CD4-positive, alpha-beta T cell treated with Interleukin-10 for 1 hour (primary cell): ENCODE data around the gene ITGAD.

ENCODE experiments used
- DNase-seq: peaks from one replicate; pipeline ENCODE4 v3.0.0-alpha.2; 2020

Gene ITGAD

DNA sequence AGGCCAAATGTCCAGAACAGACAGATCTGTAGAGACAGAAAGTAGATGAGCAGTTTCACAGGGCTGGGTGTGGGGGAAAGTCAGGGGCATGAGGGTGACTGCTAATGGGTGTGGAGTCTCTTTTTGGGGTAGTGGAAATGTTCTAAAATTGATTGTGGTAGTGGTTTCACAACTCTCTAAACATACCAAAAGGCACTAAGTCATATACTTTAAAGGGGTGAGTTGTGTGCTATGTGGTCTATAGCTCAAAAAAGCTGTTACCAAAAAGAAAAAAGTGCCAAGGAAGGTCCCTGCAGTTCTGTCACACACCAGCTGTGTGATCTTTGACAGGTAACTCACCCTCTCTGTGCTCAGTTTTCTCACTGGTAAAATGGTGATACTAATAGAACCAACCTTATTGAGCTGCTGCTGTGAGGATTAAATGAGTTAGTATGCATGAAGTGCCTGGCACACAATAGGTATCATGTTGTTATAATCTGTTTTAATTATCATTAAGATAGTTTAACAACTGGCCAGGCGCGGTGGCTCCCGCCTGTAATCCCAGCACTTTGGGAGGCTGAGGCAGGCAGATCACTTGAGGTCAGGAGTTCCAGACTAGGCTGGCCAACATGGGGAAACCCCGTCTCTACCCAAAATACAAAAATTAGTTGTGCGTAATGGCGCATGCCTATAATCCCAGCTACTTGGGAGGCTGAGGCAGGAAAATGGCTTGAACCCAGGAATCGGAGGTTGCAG is 27.8 kb upstream of the ITGAD start:
- peak; percentile 50 for DNase-seq

- DNase-seq = no peak
These were observed 25.3 kb upstream of the ITGAD start for GRCh38 chr16:31367853-31368252.

DNA sequence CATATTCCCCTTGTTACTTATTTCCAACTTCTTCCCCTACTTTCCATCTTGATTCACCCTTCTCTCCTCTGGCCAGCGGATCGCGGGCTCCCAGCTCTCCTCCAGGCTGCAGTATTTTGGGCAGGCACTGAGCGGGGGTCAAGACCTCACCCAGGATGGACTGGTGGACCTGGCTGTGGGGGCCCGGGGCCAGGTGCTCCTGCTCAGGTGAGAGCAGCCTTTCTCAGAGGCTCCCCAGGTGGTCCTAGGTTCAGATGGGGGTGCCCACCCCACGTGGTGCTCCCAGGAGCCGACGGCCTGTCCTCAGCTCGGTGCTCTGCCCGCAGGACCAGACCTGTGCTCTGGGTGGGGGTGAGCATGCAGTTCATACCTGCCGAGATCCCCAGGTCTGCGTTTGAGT is 22.1 kb upstream of the ITGAD start:
- no peak for DNase-seq

GRCh38 chr16:31371619-31372484 is 21.3 kb upstream of the ITGAD start:
- DNase-seq = no peak

DNA sequence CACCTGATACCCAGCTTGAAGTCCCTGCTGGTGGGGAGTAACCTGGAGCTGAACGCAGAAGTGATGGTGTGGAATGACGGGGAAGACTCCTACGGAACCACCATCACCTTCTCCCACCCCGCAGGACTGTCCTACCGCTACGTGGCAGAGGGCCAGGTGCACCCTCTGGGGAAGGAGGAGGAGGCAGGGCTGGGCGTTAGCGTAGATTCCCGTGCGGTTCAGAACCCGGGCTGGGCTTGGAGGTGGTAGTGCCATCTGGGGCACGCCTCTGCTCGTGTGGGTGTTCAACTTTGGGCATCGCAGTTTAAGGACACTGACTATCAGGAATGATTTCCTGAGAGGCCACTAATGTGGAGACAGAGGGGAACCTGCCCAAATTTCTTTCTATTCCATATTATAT is 19.9 kb upstream of the ITGAD start:
- no peak for DNase-seq

DNA sequence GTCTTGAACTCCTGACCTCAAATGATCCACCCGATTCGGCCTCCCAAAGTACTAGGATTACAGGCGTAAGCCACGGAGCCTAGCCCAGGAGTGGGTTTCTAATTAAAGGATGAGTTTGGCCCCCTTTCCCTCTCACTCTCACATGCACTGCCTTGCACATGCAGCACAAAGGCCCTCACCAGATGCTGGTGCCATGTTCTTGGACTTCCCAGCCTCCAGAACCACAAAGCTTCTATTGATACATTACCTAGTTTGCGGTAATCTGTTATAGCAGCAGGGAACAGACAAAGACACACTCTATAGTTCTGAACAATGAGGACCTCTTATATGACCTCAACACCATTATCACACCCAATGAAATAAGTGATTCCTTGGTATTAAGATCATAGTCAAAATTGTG is 17.9 kb upstream of the ITGAD start:
- DNase-seq = no peak

DNA sequence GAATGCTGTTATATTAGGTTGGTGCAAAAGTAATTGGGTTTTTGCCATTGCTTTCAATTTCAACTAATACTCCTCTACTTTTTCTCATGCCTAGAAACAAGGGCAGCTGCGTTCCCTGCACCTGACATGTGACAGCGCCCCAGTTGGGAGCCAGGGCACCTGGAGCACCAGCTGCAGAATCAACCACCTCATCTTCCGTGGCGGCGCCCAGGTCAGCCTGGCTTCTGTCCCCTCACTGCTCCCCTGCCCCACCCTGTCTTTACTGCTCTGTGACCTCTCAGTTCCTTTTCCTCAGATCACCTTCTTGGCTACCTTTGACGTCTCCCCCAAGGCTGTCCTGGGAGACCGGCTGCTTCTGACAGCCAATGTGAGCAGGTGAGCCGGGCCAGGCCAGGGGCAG is 16.4 kb upstream of the ITGAD start:
- DNase-seq = no peak

- DNase-seq = no peak
These were observed 15.8 kb upstream of the ITGAD start for GRCh38 chr16:31377210-31377903.

GRCh38 chr16:31380201-31380600 is 12.9 kb upstream of the ITGAD start:
- no peak for DNase-seq

DNA sequence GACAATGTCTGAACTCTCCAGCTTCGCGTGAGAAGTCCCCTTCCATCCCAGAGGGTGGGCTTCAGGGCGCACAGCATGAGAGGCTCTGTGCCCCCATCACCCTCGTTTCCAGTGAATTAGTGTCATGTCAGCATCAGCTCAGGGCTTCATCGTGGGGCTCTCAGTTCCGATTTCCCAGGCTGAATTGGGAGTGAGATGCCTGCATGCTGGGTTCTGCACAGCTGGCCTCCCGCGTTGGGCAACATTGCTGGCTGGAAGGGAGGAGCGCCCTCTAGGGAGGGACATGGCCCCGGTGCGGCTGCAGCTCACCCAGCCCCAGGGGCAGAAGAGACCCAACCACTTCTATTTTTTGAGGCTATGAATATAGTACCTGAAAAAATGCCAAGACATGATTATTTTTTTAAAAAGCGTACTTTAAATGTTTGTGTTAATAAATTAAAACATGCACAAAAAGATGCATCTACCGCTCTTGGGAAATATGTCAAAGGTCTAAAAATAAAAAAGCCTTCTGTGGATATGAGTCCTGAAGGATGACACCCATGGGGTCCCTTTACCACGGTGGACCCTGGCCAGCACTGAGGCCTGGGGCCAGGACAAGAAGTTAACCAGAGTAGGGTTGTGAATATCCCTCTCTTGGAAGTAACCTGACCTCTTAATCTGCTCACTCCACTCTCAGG is 10.5 kb upstream of the ITGAD start:
- peak; percentile 65 for DNase-seq

DNA sequence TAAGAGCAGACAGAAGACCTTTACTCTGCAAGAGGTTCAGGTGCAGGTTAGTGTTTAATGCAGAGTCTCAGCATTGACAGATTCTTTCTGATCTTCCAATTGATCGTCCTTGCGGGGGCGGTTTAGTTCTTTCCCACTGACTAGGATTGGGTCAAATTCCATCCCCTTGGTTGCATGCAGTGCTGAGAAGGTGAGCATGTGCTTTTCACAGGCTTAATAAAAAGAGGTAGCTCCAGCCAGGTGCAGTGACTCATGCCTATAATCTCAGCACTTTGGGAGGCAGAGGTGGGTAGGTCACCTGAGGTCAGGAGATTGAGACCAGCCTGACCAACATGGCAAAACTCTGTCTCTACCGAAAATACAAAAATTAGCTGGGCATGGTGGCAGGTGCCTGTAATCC is 7.5 kb upstream of the ITGAD start:
- DNase-seq = no peak

DNA sequence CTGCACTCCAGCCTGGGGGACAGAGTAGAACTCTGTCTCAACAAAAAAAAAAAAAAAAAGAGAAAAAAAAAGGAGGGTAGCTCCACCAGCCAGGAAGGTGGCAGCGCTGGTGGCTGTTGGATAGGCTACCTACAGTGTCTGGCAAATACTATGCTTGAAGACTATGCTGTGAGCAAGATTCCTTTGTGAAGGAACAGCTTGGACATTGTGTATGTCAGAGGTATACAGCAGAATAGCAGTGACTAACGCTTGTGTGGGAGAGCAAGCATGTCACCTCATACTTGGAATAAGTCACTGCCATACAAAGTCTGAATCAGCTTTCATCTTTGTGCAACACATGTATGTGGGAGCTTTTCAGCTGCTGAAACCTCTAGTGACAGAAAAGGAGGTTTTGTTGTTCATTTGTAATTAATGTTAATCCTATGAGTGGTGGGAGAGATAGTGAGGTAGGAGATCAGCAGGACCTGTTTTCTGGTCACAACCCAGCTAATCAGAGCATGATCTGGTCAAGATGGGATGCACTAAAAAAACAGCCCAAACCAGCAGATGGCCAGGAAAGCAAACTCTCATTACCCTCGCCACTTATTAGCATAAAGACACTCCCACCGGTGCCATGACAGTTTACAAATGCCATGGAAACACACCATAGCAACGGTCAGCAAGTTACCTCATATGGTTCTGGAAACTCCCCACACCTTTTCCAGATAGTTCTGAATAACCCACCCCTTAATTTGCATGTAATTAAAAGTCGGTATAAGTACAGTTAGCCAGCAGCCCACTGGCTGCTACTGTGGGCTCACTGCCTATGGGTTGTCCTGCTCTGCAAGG is 6.8 kb upstream of the ITGAD start:
- DNase-seq = peak; percentile 36

DNA sequence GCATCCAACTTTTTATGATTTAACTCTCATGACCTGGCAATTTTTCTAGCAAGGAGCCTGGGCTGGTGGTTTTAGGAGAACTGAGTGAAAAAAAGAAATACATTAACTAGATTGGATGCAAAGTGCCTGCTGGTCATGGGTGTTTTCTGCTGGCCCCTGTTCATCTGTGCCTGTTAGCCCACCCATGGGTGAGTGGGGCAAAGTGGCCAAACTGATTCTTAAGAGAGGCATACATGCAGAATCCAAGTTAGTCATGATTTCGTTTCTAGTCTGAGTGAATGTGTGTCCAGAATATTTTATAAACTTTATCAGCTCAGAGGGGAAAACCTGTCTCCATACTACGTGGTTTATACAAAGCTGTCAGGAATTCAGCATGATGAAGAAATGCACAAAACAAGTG is 4.6 kb upstream of the ITGAD start:
- no peak for DNase-seq

DNA sequence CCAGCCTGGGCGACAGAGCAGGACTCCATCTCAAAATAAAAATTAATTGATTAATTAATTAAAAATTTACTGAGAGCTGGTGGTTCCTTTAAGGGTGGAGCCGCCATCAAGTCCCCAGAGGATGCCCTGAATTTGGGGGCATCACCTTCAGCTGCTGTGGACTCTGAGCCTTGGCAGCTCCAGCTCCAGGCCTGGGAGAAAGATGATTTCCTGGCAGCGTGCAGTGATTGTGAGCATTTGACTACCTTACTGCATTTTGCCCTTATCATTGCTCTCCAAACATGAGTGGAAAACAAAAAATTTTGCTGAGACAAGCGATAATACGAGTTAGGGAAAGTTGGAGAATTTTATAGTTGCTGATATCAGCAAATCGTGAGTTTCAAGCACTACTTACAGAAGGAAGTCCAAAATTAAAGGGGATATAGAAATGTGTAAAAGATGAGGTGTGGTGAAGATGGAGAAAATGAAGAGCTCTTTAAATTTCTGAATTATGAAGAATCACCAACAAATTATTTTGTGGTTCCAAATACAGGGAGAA is 2.6 kb upstream of the ITGAD start:
- no peak for DNase-seq

- no peak for DNase-seq
These were observed 2.5 kb downstream of the ITGAD start for GRCh38 chr16:31395647-31396046.

GRCh38 chr16:31397096-31397660 is 4.0 kb downstream of the ITGAD start:
- DNase-seq = no peak

DNA sequence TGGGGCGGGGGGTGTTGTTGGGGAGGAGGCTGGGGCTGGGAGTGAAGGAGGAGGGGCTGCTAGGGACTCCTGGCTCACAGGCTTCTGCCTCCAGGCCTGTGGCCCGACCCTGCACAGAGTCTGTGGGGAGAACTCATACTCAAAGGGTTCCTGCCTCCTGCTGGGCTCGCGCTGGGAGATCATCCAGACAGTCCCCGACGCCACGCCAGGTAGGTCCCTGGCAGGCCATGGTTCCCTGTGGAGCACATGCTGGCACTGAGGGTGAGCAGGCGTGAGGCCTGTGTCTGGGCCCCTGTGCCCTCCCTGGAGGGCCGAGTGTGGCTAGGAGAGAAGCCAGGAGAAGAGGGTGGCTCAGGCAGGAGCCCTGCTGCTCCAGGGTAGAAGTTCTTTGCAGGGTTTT is 4.6 kb downstream of the ITGAD start:
- DNase-seq = no peak

- DNase-seq = peak; percentile 23
These were observed 7.1 kb downstream of the ITGAD start for GRCh38 chr16:31400191-31400590.

DNA sequence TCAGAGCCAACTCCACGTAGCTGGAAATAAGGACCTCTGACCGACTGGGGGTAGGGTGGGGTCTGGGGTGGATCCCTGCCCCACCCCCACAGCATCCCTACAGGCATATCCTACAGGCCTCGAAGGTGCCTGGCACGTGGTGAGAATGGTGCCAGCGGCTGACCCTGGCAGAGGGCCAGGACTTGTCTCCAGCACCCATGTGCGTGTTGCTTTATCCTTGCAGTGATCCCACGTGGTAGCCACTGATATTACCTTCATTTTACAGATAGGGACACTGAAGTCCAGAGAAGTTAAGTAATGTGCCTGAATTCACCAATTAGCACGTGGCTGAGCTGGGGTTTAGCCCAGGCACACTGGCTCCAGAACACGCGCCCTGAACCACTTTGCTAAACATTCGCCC is 8.3 kb downstream of the ITGAD start:
- no peak for DNase-seq

DNA sequence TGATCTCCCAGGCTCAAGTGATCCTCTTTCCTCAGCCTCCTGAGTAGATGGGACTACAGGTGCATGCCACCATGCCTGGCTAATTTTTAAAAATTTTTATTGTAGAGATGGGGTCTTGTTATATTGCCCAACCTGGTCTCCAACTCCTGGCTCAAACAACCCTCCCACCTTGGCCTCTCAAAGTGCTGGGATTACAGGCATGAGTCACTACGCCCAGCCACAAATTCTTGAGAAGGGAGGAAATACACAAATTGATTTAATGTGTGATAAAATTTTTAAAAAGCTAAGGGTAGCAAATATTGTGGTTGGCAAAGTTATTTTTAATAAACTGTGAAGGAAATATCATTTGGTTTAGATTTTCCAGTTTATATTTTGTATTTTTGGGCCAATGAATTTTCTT is 9.6 kb downstream of the ITGAD start:
- DNase-seq = no peak

GRCh38 chr16:31403590-31404352 is 10.6 kb downstream of the ITGAD start:
- DNase-seq = no peak
